Neural cell (in vitro differentiated cells): ENCODE data around the gene EEF1AKMT4.

ENCODE experiments used
- EP300 ChIP-seq: fragments of 450-650 bp; conservative IDR thresholded peaks from 2 replicates; pipeline ENCODE4 v1.6.1; 2014; ENCODE audit warnings: antibody characterized with exemption, mild to moderate bottlenecking, moderate library complexity; ENCODE audit not compliant: poor library complexity, severe bottlenecking
- EZH2 ChIP-seq: fragments of 200-600, 300-800 bp; shearing (Covaris generic), sonication (generic); IDR thresholded peaks from 2 replicates; pipeline ENCODE4 v1.6.1; 2014; ENCODE audit warnings: antibody characterized with exemption, low read length, borderline replicate concordance, mild to moderate bottlenecking; ENCODE audit not compliant: insufficient read depth, poor library complexity, severe bottlenecking
- MXI1 ChIP-seq: fragments of 450-650 bp; conservative IDR thresholded peaks from 2 replicates; pipeline ENCODE4 v1.6.1; 2014; ENCODE audit warnings: antibody characterized with exemption, mild to moderate bottlenecking; ENCODE audit not compliant: poor library complexity, severe bottlenecking
- POLR2AphosphoS5 ChIP-seq: IDR thresholded peaks from 2 replicates; pipeline ENCODE4 v1.6.1; 2012
- RAD21 ChIP-seq: fragments of 450-650 bp; conservative IDR thresholded peaks from 2 replicates; pipeline ENCODE4 v1.6.1; 2014; ENCODE audit warnings: antibody characterized with exemption, mild to moderate bottlenecking, moderate library complexity
- REST ChIP-seq: IDR thresholded peaks from 2 replicates; pipeline ENCODE4 v1.6.1; 2012; ENCODE audit warnings: borderline replicate concordance
- SMC3 ChIP-seq: fragments of 450-650 bp; conservative IDR thresholded peaks from 2 replicates; pipeline ENCODE4 v1.6.1; 2014; ENCODE audit warnings: antibody characterized with exemption, mild to moderate bottlenecking, moderate library complexity; ENCODE audit not compliant: poor library complexity
- TAF1 ChIP-seq: IDR thresholded peaks from 2 replicates; pipeline ENCODE4 v1.6.1; 2012; ENCODE audit warnings: low read depth
- TF ChIP-seq, protein P1 (sequence below): fragments of 450-650 bp; IDR thresholded peaks from 2 replicates; pipeline ENCODE4 v1.5.1; 2014; ENCODE audit warnings: antibody characterized with exemption, mild to moderate bottlenecking, moderate library complexity; ENCODE audit not compliant: poor library complexity, severe bottlenecking

DNA sequence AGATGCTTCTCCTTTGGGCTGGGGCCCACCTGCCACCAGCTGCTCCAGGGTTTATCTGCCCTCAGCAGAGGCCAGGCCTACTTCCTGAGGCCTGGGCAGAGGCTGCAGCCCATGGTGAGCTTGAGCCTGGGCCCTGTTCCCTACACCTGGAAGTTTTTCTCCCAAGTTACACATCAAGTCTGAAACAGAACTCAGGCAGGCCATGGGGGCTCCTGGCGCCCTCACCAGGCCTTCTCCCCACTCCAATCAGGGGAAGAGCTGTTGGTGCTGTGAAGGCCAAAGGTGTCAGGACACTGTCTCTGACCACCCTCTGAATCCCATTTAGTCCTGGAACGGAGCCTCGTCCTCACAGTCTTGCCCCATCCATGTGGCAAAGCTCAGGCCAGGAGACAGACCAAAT lies 12.8 kb upstream of the EEF1AKMT4 start:
- TF ChIP-seq, protein P1, sequence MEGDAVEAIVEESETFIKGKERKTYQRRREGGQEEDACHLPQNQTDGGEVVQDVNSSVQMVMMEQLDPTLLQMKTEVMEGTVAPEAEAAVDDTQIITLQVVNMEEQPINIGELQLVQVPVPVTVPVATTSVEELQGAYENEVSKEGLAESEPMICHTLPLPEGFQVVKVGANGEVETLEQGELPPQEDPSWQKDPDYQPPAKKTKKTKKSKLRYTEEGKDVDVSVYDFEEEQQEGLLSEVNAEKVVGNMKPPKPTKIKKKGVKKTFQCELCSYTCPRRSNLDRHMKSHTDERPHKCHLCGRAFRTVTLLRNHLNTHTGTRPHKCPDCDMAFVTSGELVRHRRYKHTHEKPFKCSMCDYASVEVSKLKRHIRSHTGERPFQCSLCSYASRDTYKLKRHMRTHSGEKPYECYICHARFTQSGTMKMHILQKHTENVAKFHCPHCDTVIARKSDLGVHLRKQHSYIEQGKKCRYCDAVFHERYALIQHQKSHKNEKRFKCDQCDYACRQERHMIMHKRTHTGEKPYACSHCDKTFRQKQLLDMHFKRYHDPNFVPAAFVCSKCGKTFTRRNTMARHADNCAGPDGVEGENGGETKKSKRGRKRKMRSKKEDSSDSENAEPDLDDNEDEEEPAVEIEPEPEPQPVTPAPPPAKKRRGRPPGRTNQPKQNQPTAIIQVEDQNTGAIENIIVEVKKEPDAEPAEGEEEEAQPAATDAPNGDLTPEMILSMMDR = no peak
- TF ChIP-seq POLR2AphosphoS5 = no peak
- TF ChIP-seq EZH2 = no peak
- no peak for TF ChIP-seq EP300
- TF ChIP-seq TAF1 = no peak
- TF ChIP-seq RAD21 = no peak
- TF ChIP-seq REST = no peak
- TF ChIP-seq SMC3 = no peak
- TF ChIP-seq MXI1 = no peak
